GM18502 (cell line): ENCODE measurements around the gene CD200R1L.
"Not testable (repeated sequence)": the region's sequence is repeated elsewhere in the genome, so short reads cannot be mapped to it uniquely, and the experiment has no call there.

Experiments
- ATAC-seq: cut with Tn5 transposase; IDR thresholded peaks from one replicate; pipeline ENCODE4 v1.9.1; 2021; ENCODE audit warnings: mild to moderate bottlenecking; ENCODE audit not compliant: unreplicated experiment, poor library complexity

The CD200R1L gene, protein sequence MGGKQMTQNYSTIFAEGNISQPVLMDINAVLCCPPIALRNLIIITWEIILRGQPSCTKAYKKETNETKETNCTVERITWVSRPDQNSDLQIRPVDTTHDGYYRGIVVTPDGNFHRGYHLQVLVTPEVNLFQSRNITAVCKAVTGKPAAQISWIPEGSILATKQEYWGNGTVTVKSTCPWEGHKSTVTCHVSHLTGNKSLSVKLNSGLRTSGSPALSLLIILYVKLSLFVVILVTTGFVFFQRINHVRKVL

DNA sequence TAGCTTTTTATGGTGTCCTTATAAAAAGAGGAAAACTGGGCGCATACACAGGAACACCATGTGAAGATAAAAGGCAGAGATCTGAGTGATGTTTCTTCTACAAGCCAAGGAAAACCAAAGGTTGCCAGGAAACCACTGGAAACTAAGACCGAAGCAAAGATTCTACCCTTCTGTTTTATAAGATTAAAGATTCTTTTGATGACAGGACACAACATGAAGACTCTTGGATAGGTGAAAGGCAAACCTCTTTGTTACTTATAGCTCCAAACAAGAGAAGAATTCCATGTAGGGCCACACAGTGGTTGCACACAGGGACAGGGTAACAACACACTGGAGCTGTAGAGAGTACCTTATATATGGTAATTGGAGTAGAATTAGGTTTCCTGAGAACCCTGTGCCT lies at the start of gene CD200R1L:
Gene CD200R1L (minus strand): TSS at position 101 of the 400 bp plus-strand sequence. CDS start 17,497 bp downstream, outside the sequence.
- no peak for ATAC-seq

DNA sequence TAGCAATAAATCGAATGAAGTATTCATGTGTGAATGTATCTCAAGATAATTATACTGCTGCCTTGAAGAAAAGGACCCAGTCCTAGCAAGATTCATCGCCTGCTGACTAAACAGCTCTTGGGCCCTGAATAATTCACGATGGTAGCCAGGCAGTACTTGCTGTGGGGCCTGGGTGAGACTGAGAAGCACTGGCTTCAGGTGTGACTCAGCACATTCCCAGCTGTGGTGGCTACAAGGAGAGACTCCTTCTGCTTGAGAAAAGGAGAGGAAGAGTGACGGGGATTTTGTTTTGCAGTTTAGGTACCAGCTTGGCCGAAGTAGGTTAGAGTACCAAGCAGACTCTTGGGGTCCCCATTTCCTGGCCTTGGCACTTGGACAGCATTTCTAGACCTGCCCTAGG lies 47.6 kb upstream of the CD200R1L start:
- no peak for ATAC-seq

DNA sequence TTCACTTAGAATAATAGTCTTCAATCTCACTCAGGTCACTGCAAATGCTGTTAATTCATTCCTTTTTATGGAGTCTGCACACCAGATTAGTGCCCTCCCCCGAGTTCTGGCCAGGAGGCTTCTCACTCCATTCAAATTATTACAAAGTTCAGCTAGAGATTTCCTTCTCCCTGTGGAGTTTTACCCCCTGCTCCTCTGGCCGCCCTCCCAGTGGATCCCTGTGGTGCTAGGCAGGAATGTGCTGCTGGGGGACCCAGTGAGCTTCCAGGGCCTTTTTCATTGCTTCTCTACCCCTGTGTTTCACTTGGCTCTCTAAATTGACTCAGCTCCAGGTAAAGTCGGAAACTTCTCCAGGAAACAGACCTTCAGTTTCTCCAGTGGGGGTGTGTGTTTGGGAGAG lies 42.7 kb upstream of the CD200R1L start:
- ATAC-seq: no peak

DNA sequence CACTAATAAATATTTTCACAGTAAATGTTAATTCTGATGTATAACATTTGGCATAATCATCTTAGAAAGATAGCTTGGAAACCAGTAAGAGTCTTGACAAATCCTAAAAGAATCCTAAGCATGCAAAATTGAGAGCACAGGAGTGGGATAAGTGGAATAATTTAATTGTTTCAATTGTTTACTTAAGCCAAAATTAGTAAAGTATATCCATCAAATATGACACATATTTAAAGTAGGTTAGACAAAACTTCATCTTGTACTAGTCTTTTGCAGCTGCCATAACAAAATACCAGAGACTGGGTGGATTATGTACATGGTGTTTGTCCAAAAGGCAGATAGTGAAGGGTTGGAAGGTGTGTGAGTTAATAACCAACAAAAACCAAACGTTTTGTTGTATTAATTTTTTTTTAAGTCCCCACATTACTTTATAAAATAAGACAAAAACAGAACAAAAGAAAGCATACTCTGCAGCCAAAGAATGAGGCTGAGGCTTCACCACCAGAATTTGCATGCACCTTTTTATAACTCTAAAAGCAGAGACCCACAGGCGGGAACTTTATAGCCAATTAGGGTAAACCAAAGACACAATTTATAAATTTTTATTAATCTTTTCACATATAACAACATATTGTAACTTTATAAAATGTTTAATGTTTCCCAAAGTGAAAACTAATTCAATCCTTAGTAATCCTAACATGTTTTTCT lies 41.9 kb upstream of the CD200R1L start:
- no peak for ATAC-seq

DNA sequence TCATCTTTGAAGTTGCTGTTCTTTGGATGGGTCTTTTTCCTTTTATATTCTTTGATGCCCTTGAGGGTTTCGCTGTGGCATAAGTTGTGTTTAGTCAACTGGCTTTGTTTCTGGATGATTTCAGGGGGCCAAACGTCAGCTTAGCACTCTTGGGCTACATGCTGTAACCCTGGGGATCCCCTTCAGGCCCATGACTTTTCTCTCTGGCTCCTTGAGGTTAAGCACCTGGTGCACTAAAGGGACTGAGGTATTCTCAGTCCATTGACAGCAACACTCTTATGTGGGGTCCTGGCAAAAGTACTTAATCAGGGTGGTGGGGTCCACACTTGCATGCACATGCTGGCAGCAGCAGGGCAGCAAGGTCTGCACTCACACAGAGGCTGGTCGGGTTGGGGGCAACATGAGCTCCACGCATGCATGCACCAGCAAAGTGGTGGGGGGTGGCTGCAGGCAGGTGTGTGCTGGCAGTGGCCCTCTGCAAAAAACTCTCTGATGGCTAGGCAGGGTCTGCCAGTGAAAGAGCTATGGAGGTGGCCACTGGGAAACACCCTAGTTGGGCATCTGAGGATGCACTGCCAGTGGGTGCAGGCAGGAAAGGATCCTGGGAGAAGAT lies 38.1 kb upstream of the CD200R1L start:
- ATAC-seq: no peak

DNA sequence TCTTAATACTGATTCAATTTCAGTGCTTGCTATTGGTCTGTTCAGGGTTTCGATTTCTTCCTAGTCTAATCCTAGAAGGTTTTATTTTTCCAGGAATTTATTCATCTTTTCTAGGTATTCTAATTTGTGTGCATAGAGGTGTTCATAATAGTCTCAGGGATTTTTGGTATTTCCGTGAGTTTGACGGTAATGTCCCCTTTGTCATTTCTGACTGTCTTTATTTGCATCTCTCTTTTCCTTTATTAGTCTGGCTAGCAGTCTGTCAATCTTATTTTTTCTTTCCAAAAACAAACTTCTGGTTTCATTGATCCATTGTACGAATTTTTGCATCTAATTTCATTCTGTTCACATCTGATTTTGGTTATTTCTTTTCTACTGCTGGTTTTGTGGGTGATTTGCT lies 35.2 kb upstream of the CD200R1L start:
- ATAC-seq: no peak

DNA sequence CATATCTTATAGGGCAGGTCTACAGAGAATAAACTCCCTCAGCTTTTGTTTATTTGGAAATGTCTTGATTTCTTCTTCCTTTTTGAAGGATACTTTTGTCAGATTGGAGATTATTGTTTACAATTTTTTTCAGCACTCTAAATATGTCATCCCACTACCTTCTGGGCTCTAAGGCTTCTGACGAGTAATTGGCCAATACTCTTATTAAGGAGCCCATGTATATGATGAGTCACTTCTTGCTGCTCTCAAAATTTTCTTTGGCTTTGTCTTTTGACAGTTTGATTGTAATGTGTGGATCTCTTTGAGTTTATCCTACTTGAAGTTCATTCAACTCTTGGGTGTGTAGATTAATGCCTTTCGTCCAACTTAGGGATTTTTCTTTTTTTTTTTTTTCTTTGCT lies 28.9 kb upstream of the CD200R1L start:
- no peak for ATAC-seq

DNA sequence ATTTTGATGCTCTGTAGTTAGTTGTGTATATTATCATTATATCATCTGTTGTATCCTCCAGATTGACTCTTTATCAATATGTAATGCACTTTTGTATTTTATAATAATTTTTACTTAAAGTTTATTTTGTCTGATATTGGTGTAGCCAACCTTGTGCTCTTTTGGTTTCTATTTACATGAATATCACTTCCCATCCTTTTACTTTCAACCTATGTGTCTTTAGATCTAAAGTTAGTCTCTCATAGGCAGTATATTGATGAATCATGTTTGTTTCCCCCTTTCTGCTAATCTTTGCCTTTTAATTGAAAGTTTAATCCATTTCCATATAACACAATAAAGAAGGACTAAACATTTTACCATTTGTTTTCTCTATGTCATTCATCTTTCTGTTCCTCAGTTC lies 28.1 kb upstream of the CD200R1L start:
- no peak for ATAC-seq

DNA sequence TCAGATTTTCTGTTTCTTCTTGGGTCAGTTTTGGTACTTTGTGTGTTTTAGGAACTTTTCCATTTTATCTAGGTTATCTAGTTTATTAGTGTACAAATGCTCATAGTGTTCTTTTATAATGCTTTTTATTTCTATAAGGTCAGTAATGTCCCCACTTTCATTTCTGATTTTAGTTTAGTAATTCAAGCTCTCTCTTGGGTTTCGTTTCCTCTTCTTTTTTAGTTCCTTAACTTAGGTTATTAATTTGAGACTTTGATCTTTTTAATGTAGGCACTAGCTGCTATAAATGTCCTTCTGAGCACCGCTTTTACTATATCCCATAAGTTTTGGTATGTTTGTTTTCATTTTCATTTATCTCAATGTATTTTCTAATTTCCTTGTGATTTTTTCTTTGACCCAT lies 27.0 kb upstream of the CD200R1L start:
- peak; percentile 67 for ATAC-seq

DNA sequence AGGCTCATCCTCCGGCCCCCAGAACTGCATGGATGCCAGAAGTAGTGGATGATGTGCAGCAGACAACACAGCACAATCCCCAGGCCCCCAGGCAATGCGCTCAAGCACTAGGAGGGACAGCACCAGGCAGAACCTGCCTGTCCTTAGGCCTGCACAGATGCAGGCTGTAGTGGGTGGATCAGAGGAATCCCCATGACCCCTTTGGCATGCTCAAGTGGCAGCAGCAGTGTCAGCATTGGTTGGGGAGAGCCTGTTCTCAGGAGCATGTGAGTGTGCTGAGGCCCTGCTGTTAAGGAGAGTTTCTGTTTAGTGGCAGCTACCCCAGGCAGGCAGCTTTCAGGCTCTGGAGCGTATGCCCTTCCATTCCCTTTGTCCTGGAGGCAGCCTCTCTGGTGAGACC lies 25.1 kb upstream of the CD200R1L start:
- no peak for ATAC-seq

DNA sequence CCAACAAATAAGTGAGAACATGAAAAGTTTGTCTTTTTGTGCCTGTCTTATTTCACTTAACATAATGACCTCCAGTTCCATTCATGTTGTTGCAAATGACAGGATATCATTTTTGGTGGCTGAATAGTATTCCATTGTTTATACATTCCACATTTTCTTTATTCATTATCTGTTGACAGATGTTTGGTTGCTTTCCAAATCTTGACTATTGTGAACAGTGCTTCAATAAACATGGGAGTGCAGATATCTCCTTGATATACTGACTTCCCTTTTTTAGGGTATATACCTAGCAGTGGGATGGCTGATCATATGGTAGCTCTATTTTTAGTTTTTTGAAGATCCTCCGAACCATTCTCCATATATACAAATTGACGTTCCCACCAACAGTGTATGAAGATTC lies 19.1 kb upstream of the CD200R1L start:
- no peak for ATAC-seq

DNA sequence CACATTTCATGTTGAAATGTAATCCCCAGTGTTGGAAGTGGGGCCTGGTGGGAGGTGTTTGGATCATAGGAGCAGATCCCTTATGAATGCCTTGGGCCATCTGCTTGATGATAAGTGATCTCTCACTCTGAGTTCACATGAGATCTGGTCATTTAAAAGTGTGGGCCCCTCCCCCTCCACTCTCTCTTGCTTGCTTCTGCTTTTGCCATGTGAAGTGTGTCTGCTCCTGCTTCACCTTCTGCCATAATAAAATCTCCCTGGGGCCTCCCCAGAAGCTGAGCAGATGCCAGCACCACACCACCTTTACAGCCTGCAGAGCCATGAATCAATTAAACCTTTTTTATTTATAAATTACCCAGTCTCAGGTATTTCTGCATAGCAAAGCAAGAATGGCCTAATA lies 14.2 kb upstream of the CD200R1L start:
- ATAC-seq: no peak

DNA sequence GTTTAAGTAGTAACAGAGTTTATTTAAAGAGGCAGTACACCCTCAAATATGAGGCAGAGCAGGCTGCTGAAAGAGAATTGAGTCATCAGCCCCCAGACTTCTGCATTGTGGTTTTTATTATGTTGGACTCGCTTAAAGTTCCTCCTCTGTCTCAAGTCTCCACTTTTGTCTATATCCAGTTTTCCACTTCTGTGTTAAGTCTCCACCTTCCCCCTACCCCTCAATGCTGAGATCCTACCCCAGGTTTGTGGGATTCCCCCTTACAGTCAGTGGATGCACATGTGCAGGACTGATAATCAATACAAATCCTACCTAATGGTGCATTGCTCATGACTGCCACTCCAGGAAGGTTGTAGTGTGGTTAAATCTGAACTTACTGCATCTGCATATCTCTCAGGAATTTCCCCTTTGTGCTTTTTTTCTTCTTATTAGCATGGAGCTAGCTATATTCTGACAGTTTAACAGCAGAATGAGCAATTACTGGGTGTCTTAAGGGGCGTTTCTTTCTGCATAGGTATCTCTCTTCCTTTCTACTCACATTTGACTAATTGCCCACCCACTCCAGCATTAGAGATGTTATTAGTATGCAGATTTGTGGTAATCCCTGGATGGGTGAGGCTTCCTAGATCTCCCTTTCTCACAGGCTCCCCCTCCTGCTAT lies 11.9 kb upstream of the CD200R1L start:
- peak; percentile 57 for ATAC-seq

DNA sequence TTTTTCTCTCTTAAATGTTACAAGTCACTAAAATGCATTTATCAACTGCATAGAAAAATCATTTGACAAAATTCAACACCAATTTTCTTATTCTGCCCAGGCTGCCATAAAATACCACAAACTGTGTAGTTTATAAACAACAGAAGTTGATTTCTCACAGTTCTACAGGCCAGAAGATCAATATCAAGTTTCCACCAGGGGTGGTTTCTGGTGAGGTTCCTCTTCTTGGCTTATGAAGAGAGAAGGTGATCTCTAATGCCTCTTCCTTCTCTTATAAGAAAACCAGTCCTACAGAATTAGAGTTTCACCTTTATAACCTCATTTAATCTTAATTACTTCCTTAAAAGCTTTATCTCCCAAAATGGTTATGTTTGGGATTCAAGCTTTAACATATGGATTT lies 10.9 kb upstream of the CD200R1L start:
- ATAC-seq: no peak

DNA sequence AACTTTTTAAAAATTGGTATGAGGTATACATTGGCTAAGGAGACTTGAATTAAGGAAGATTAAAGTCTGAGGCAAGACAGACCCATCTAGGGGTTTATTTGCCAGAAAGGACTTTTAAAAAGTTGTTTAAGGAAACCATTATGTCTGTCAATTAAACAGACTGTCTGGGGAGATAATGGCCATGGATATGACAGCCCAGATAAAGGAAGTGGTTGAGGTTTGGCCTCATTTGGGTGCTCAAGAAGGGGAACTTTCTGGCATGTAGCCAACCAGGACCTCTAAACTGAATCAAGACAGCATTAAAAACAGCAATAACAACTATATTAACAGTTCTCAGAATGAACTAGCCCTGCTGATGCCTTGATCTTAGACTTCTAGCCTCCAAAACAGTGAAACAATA lies 9.9 kb upstream of the CD200R1L start:
- no peak for ATAC-seq

DNA sequence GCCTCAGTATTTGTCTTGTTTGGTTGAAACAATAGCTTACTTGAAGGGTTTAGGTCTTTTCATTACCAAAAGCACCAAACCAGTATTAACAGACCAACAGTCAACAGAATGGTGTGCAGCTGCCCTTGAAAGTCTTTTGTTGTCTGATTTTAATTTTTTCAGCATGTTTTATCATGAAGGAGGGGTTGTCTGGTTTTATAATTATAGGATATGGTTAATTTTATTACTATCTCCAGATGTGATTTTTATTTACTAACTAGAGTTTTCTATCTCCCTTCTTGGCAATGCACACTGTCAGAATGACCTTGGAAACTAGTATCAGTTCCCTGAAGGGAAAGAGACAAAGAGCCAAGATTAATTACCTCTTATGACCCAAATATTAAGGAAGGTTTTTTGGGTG lies 9.2 kb upstream of the CD200R1L start:
- ATAC-seq: no peak

DNA sequence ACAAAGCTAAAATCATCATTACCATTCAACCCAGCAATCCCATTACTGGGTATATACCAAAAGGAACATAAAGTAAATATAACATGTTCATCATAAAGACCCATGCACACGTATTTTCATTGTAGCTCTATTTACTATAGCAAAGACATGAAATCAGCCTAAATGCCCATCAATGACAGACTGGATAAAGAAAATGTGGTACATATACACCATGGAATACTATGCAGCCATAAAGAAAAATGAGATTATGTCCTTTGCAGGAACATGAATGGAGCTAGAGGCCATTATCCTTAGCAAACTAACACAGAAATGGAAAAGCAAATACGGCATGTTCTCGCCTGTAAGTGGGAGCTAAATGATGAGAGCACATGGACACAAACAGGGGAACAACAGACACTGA lies 8.4 kb upstream of the CD200R1L start:
- not testable (repeated sequence) for ATAC-seq

DNA sequence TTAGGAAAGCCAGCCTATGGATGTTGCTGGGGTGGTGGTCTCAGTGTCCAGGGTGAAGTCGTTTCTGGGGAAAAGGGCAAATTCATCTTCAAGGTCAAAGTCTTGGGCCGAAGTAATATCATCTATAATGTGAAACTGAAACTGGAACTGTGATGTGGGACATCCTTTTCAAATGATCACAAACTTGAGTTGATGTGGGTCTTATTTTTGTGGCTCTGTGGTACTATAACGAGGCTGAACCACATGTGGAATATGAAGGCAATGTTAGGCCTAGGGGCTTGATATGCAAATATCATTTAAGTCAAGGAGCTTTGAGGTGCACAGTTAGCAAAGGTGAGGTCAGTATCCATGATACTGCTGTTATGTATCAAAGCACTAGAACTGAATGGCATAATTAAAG lies 1.5 kb upstream of the CD200R1L start:
- no peak for ATAC-seq

DNA sequence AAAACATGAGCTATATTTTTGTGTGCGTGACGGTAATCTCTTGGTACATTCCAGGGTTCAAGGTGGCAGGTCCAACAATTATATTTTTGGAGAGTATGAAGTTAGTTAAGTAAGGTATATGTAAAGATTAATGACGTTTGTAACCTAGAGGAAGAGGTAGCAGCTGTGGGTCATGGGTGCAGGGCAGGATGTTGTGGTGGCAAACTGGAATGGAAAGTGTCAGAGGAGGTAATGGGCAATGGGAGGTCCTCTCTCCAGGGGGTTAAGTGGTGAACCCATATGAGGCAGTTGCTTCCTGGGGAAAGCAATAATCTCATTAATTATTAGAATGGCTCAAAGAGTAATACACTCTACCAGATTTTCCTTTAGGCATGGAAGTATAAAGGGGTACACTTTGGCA lies 1.0 kb upstream of the CD200R1L start:
- ATAC-seq: peak; percentile 60

DNA sequence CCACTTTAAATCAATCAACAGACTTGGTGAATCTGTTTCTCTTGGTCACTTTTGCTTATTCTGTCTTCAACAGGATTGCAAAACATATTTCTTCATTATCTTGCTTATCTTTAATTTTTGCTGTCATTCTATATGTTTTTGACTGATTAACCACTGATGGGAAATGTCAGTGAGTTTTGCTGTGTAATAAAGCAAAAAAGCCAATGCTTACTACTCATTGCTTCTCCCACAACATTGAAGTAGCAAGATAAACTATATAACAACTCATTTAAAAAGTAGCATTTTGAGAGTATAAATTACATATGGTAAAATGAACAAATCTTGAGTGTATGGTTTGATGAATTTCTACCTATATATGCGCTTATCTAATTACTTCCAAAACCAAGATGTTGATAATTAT lies 892 bp downstream of the CD200R1L start:
- ATAC-seq: no peak

DNA sequence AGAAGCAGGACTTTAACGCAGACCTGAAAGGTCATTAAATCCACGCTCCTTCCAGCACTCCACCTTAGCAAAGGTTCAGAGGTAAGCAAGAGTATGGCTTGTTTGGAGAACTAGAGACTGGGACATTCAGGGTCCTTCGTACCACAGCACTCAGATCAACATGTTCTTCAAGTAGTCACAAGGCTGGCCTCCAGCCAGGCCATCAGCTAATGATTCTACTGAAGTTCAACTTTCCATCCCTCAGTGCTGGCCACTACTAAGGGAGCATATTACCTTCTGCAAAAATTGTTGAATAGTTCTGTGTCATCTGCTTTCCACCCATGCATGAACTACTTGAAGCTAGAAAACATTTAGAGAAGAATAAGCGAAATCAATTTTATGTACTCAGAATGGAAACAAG lies 17.6 kb downstream of the CD200R1L start:
- ATAC-seq: no peak
